Activated T-helper 9 cell treated with anti-CD3 and anti-CD28 coated beads, Interleukin-2, amount 50 U/mL, for 16 hours (primary cell): Measurements from ENCODE around the gene KCNQ4.

ENCODE experiments used
- DNase-seq: peaks from one replicate; pipeline ENCODE4 v3.0.0-alpha.2; 2020; ENCODE audit warnings: low read depth

The KCNQ4 gene

DNA sequence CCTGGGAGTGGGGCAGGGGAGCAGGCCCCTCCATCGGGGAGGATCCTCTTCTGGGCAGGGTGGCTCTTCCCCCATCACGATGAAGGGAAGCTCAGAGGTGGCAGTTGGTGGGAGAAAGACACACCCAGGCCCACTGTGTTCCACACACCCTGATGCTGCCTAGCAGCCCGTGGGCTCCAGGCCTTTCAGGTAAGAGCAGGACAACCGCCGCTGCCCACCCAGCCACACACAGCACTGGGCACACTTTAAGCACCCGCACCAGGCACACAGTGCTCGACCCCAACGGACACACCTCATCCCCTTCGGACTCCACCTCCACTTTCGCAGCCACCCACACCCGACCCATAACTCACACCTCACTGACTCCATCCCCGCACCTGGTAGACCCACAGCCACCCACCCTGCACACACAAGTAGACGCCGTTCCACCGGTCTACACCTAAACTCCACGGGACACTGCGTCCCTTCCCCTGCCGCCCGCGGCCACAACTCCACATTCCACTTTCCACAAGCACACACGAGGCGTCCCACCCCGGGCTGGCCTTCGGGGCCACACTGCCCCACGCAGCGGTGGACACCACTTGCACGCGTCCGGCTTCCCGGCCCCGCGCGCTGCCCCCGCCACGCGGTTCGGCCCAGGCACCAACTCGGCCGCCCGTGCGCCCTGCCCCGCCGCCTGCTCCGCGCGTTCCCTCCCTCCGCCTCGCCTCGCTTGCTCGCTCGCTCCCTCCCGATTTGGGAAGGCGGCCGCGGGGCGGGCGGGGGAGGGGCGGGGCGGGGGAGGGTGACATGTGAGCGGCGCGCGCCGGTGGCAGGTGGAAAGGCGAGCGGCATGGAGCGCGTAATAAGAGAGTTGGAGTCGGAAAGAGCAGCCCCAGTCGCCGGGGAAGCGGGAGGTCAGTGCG lies at the start of gene KCNQ4:
Gene KCNQ4 (plus strand): TSS at position 787 of the 905 bp plus-strand sequence. CDS start 307 bp downstream, outside the sequence.
- DNase-seq: no peak

- DNase-seq: no peak
Observed at GRCh38 chr1:40734882-40735628, 48.5 kb upstream of the KCNQ4 start.

DNA sequence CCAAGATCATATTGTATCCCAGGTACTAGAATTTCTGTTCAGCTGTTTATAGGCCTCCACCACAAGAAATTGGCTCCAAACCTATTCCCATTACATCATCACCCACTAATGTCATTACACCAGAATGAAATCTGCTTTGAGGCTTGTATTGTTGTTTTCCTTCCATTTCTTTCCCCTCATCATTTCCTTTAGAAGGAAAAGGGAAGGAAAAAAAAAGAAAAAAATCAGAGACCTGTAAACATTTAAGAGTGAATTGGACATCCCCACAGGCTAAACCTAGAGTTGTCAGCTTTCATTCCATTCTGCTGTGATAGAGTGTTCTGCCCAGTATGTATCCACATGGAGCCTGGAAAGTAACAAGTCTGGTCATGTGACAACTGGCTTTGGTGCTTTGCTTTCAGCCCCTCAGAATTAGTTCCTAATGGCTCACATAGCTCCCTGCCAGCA lies 47.5 kb upstream of the KCNQ4 start:
- no peak for DNase-seq

GRCh38 chr1:40738831-40739230 lies 44.8 kb upstream of the KCNQ4 start:
- no peak for DNase-seq

GRCh38 chr1:40739455-40740008 lies 44.1 kb upstream of the KCNQ4 start:
- DNase-seq: no peak

DNA sequence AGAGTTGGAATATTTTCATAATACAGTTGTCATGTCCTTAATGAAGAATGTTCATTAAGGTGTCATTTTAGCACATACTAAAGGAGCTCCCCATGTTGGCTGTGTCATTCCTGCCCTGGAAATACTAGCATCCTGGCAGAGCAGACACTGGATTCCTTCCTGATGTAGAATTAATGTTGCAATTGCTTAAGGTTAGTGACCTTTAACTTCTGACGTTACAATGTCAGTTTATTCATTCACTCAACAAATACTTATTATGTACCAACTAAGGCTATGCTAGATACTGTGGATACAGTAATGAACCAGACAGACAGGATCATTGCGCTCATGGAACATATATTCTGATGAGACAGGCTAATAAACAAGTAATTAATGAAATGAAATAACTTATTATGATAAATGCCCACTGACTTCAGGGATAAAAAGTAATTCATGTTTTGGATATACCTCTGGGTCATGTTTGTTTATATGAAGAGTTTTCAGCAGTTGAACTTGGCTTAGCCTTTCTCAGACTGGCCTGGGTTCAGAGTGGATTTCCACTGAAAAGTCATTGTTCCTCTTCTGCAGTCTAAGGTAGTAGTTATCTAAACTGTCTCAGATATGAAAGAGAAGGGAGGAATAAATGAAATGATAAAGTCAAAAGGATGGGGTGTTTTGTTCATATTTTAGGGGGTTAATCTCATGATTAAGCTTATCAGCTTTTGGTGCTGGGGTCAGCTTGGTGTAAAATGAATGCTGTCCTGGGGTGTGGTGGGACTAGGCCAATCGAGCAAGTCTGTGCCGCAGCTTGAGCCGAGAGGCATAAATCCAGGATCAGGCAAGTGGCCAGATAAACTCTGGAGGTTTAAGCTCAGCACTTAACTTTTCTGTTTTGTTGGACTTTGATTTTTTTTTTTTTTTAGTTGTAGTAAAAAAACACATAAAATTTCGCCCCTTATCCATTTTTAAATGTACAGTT lies 43.3 kb upstream of the KCNQ4 start:
- DNase-seq: no peak

DNA sequence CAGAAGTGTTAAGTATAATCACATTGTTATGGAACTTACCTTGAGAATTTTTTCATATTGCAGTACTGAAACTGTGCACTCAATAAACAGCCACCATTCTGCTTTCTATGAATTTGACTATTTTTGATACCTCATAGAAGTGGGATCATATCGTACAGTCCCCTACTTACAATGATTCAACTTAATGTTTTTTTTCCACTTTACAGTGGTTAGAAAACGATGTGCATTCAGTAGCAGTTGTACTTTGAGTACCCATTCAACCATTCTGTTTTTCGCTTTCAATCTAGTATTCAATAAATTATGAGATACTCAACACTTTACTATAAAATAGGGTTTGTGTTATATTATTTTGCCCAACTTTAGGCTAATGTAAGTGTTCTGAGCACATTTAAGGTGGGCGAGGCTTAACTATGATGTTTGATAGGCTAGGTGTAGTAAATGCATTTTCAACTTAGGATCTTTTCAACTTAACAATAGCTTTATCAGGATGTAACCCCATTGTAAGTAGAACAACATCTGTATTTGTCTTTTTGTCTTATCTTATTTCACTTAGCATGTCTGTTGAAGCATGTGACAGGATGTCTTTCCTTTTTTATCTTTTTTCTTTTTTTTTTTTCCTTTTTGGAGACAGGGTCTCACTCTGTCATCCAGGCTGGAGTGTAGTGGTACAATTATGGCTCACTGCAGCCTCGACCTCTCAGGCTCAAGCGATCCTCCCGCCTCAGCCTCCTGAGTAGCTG lies 42.4 kb upstream of the KCNQ4 start:
- no peak for DNase-seq

- DNase-seq: no peak
Observed at GRCh38 chr1:40742363-40743061, 41.1 kb upstream of the KCNQ4 start.

- no peak for DNase-seq
Observed at GRCh38 chr1:40743452-40743851, 40.1 kb upstream of the KCNQ4 start.

DNA sequence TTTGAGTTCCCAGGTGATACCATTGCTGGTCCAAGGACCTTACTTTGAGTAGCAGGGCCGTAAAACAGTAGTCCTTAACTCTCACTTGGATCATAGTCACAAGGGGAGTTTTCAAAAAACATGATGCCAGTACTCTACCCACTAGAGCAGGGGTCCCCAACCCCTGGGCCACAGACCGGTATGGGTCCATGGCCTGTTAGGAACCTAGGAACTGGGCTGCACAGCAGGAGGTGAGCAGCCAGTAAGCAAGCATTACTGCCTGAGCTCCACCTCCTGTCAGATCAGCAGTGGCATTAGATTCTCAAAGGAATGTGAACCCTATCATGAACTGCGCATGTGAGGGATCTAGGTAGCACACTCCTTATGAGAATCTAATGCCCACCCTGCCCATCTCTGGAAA lies 39.7 kb upstream of the KCNQ4 start:
- DNase-seq: no peak

DNA sequence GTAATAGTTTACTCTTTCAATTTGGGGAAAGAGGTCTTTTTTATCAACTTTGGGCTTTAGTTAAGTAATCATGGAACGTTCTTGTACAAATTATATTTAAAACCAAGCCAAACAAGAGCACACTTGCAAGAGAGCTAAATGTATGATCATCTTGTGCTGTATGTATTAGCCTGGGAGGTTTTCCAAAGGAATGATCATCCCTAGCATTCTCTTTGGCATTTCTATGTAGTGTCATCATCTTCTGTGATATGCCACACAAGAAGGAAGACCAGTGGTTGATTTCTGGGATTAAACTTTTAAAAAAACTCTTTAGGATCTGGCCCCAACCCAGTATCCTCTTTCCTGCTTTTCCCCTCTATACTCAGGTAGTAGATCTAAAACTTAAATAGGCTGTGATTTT lies 38.4 kb upstream of the KCNQ4 start:
- no peak for DNase-seq

DNA sequence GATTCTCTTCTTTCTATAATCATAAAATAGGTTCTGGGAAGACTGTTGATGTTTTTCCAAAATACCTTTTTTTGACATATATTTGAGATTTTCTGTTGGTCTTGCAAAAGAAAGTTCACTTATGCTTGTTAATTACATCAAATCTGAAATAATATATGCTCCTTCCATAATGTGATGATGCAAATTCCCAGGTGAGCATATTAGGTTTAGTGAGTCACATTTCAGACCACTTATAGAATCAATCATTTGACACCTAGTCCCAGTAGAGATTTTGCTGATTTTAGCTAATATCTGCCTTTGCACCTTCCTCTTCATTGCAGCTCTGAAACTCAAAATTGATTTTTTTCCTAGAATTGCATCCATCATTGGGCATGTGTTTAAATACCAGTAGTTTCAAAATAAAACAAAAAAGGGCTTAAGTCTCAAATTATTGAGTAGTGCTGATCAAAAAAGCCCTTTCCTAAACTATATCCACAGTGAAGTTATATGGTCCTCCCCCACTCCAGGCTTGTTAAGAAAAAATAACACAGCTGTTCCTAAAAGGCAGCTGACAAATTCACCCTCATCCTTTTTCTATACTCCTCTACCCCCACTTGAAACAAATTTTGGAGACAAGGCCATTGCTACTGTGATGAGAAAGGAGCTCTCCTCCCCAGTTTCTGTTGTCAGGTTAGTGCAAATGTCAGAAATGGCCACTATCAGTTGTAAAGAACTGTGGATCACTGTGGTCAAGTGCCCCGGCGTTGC lies 37.1 kb upstream of the KCNQ4 start:
- DNase-seq: no peak

GRCh38 chr1:40748841-40749718 lies 34.5 kb upstream of the KCNQ4 start:
- no peak for DNase-seq

GRCh38 chr1:40749817-40750216 lies 33.8 kb upstream of the KCNQ4 start:
- no peak for DNase-seq

DNA sequence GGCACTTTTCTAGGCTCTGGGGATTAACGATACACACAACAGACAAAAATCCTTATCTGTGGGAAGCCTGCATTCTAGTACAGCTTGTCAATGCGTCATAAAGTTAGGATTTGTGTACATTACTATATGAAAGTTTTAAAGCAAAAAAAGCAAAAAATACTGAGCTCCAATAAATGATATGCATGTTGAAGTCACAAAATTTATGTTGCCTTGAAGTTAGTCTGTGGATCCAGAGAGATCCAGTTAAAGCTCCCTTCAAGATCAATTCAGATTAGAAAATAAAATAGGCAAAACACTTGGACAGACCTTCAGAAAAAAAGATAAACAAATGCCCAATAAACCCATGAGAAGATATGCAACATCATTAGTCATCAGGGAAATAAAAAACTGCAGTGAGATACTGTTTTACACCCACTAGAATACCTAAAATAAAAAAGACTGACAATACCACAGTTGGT lies 33.1 kb upstream of the KCNQ4 start:
- no peak for DNase-seq

DNA sequence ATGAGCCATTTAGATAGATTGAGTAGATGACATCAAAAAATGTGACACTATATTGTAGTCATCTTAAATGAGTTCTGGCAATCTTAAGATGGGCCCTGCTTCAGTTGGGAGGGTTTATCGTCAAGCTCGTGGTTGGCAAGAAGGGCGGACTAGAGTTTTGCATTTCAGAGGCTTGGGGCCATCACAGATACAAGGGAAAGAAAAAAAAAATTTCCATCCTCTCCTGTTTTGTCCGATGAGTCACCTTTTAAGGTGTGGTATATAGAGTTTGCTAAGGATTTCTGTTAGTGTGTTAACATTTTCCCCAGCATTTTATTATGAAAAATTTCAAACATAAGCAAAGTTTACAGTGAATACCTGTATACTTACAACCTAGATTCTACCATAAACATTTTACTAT lies 31.8 kb upstream of the KCNQ4 start:
- no peak for DNase-seq

DNA sequence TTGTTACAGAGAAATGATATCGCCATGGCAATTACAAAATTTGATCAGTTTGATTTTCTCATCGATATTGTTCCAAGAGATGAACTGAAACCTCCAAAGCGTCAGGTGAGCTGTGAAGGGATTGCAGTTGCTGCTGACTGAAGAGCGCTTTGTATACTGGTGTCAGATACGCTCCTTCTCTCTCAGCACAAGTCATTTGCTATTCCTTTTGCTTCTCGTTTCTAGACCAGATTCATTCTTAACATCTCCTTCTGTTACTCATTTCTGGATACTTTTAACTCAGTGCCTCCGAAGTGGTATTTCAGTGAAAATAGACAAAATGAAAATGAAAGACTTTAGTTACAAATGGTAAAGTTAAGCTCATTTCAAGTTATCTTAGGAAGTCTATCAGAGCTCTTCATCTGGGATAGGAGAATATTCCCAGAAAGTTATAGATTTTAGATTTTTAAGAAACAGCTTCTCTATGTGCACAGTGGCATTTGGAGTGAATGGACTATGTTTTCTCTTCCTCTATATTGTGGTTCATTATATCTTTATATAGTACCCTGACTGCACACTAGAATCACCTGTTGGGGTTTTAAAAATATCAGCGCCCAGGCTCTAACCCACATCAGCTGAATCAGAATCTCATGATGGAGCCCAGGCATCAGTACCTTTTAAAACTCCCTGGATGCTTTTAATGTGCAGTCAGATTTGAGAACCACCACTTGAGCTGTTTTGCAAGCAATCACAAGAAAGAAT lies 30.3 kb upstream of the KCNQ4 start:
- no peak for DNase-seq

DNA sequence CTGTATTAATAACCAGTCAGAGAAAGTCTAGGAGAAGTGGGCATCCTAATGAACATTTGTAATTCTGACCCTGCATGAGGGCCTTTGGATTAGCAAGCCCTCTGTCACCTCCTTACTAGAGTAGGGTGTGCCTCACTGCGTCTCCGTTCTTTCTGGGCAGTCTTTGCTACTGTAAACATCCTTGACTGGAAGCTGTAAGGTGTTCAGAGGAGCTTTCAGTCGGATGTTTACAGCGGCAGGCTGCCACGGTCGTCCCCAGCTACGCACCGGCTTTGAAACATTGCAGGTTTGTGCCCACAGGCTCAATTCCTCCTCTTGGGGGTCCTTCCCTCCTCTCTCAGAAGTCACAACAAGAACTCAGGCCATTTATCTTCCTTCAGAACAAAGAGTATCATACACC lies 29.4 kb upstream of the KCNQ4 start:
- DNase-seq: no peak
